ENCODE results near the gene LILRB1.

GRCh38 chr19:54633401-54633800, 3.1 kb downstream of the LILRB1 start:
- TF ChIP-seq POLR2AphosphoS5 (IDR thresholded peaks at IDR 0.05) (no peak), CTCF (IDR thresholded peaks at IDR 0.05) (no peak)

Measured in esophagus muscularis mucosa (tissue), 3 donors.